ENCODE results near the gene CCL4L2. TPM values are rescaled to one million over a fixed set of nuclear protein-coding genes. Genes with fewer than 3 reads are reported as not detected.

CCL4L2 gene
- total RNA-seq, result not detected in 2 replicates

DNA sequence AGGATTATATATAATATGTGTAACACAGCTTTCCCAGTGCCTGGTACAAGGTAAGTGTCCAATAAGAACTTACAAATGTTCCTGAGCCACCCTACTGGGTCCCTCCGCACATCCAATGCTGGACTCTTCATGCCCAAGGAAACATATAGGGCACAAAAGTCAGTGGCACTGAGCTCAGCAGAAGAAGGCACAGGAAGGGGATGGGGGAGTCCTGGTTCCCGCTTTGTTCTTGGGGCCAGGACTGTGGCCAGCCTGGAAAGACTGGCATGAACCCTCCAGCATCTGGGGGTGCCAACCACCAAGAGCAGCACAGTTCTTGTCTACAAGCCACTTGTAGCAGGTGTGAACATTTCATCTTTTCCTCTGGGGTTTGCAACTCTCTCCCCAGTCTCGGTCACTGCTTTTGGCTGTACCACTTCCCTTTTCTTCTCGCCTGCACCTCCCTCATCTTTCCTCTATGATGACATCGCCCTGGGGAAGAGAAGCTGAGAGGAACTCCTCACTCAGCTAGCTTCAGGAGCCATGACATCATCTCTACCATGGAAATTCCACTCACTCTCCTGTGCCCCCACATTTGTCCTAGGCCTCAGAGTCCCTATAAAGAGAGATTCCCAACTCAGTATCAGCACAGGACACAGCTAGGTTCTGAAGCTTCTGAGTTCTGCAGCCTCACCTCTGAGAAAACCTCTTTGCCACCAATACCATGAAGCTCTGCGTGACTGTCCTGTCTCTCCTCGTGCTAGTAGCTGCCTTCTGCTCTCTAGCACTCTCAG is at the start of gene CCL4L2:
Gene CCL4L2 (plus strand): TSS at position 625 of the 773 bp plus-strand sequence.

DNA sequence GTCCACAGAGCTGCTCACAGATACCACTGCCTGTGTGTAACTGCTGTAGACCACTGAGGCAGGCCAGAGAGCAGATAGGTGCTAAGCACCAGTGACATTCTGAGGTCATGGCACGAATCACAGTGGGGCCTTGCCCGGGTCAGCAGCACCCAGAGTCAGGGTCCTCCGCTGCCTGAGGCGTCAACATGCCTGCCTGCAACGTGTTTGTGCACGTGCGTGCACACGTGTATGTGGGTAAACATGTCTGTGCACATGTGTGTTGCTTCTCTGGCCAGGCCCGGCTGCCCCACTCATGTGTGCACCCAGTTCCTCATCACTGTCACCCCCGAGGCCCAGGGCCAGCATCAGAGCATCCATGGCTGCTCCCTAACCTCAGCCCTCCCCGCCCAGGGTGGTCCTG is 34.3 kb upstream of the CCL4L2 start, which contains the start of gene TBC1D3B:
Gene TBC1D3B (minus strand): TSS at position 101 of the 400 bp plus-strand sequence. CDS start 1,586 bp downstream, outside the sequence.

Small RNA genes lying within 50 kb of the gene (small RNA-seq; reads per million reads assigned to genes)
- gene AC243829.3 (not detected), gene AC243829.6 (not detected)

Other genes starting within 250 kb of the CCL4L2 start
- not detected in 2 replicates for gene CCL16, start 229.6 kb upstream of the CCL4L2 start, total RNA-seq
- not detected in 2 replicates for gene CCL14, start 224.3 kb upstream of the CCL4L2 start, total RNA-seq
- gene CCL15, start 209.5 kb upstream of the CCL4L2 start, total RNA-seq, result not detected in 2 replicates
- not detected in 2 replicates for gene CCL23, start 193.1 kb upstream of the CCL4L2 start, total RNA-seq
- gene CCL18, start 146.8 kb upstream of the CCL4L2 start, total RNA-seq, result not detected in 2 replicates
- gene CCL3, start 120.9 kb upstream of the CCL4L2 start, total RNA-seq, result not detected in 2 replicates
- gene CCL4, start 107.2 kb upstream of the CCL4L2 start, total RNA-seq, result not detected in 2 replicates
- gene TBC1D3B, start 34.4 kb upstream of the CCL4L2 start, total RNA-seq, result 1.2 and 5.9 TPM in 2 replicates
- not detected in 2 replicates for gene CCL3L1, start 14.3 kb upstream of the CCL4L2 start, total RNA-seq
- under 0.01 TPM in 1 of 2 replicates, not detected in the other for gene TBC1D3I, start 53.5 kb downstream of the CCL4L2 start, total RNA-seq
- gene TBC1D3G, start 112.8 kb downstream of the CCL4L2 start, total RNA-seq, result not detected in 2 replicates
- not detected in 2 replicates for gene TBC1D3H, start 177.4 kb downstream of the CCL4L2 start, total RNA-seq